NCI-H2081 treated with DMSO at 0.1 percent for 48 hours (cell line): Measurements from ENCODE around the gene BEND3.
"Not testable (repeated sequence)": the region's sequence is repeated elsewhere in the genome, so short reads cannot be mapped to it uniquely, and the experiment has no call there.

Experiments
- DNase-seq: peaks from one replicate; lab custom pipeline; 2025; lab: John Stamatoyannopoulos, UW

BEND3 gene

DNA sequence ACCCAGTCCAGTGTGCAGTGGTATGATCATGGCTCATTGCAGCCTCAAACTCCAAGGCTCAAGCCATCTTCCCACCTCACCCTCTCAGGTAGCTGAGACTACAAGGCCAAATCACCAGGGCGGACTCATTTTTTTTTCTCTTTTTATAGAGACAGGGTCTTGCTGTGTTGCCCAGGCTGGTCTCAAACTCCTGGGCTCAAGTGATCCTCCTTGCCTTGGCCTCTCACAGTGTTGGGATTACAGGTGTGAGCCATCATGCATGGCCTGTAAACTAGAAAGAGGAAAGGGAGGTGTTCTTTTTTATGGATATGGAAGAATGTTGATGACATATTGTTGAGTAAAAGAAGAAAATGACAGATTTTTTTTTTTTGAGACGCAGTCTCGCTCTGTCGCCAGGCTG, 5.1 kb upstream of the BEND3 start:
- no peak for DNase-seq

DNA sequence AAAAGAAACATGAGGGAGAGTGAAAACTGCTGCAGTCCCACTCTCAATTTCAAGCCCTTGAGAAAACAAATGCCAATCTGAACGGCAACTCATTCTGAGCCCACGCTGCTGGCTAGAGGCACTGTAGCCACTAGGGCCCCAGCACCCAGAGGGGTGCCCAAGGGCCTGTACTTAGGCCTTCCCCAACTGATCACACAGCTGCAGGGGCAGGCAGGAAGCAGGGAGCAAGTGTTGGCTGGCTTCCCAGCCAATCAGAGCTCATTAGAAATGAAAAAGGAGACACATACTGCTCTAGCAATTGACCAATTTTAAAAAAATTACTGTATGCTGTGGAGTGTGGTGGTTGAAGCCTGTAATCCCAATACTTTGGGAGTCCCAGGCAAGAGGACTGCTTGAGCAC, 3.7 kb upstream of the BEND3 start:
- DNase-seq, result no peak

- not testable (repeated sequence) for DNase-seq
These were observed 3.2 kb upstream of the BEND3 start for GRCh38 chr6:107118540-107118939.

- no peak for DNase-seq
These were observed 1.6 kb upstream of the BEND3 start for GRCh38 chr6:107116931-107117330.

GRCh38 chr6:107116328-107116892, 1.1 kb upstream of the BEND3 start:
- peak; percentile 39 for DNase-seq

DNA sequence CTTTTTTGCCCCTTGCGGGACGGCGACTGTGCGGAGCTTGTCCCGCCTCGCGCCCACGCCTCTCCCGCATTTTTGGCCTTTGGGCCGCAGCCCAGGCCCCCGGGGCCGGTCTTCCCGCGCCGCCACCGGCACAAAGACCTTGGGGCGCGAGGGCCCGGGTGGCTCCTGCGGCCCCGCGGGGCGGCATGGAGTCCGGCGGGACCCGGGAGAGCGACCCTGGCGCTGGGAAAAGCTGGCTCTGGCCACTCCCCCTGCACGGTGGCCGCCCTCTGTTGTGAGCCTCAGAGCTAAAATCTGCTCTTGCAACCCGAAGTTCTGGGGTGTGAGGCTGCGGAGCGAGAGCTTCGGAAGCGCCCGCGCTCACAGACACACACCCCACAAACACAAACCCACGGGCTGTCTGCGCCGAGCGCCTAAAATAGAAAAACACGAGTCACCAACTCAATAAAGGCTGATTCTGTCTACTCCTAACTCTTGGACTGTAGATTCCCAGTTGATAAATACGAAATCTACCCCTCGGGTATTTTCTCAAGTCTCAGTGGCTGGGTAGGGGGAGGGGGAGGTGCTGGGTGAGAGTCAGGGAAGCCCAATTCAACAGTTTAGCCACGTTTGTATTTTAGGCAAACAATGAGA, 496 bp upstream of the BEND3 start:
- DNase-seq, result no peak

GRCh38 chr6:107114213-107114925, 946 bp downstream of the BEND3 start:
- DNase-seq, result no peak

DNA sequence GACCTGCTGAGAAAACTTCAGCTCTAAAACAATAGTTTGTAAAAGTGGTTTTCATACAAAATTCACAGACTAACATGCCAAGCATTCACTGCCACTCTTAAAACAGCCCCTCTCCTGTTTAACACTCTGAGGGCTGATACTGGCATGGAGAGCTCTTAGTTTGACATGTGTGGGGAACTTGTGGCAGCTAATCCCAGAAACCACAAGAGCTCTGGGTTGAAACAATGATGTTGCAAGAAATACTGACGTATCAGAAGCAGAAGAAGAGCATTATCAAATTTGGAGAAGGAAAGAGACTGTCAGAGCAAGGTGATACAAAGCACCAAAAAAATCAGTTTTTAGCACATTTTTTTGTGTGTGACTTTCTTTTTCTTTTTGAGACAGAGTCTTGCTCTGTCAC, 5.1 kb downstream of the BEND3 start:
- no peak for DNase-seq

- DNase-seq, result no peak
These were observed 7.0 kb downstream of the BEND3 start for GRCh38 chr6:107108201-107108890.

- DNase-seq, result no peak
These were observed 7.5 kb downstream of the BEND3 start for GRCh38 chr6:107107791-107108190.

DNA sequence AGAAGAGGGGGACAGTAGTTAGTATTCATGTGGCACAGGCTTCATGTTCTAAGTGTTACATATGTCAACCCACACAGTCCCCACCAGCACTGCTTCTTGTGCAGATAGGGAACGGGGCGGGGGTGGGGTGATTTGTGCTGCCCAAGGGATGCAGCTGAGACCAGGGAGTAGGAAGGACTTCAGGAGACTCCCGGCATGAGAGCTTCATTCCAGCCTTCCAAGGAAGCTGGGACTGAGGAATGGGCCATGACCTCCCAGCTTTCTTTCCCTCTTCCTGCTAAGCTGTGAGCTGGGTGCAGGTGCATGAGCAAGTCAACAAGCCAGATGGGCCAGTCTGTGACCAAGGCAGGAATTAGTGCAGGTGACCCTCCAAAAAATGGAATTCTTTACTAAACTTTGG, 9.2 kb downstream of the BEND3 start:
- no peak for DNase-seq

DNA sequence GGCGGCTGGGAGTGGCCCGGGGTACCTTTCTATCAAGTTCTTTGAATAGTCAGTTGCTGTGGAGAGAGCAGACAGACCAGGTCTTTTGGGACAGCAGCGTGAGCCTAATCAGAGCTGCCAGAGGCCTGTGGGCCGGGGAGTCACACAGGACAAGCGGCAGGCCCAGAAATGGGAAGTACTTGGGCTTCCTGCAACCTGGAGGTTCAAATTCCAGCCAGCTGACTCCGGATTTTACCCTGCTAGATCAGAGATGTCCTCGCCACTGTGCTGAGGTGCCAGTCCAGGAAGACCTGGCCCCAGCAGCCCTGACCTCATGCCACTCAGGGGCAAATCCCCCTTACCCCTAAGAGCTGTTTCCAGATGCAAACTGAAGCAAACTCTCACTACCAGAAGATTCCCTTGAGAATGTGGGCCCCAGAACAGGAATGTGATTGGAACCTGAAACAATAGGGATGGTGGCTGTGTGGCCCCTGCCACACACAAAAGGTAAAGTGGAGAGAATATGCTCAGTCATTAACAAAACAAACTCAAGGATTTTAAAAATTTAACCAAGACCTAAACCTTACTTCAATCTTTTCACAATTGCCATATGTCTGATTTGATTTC, 9.7 kb downstream of the BEND3 start:
- no peak for DNase-seq

DNA sequence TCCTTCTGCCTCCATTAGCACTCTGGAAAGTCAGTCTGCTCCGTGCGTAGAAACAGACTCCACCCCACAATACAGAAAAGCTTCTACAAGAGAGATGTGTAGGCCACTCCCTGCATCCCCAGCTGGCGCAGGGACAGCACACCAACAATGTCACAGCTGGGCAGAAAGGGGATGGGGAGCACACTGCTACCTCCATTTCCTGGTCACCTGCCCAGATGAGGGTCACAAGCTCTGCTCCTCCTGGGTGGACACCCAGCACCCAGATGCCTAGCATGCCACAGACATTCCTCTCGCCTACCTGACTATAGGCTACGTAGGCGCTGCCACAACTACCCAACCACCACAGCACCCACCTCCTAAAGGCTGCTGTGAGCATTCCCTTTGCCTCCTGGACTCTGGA, 12.2 kb downstream of the BEND3 start:
- DNase-seq, result no peak

DNA sequence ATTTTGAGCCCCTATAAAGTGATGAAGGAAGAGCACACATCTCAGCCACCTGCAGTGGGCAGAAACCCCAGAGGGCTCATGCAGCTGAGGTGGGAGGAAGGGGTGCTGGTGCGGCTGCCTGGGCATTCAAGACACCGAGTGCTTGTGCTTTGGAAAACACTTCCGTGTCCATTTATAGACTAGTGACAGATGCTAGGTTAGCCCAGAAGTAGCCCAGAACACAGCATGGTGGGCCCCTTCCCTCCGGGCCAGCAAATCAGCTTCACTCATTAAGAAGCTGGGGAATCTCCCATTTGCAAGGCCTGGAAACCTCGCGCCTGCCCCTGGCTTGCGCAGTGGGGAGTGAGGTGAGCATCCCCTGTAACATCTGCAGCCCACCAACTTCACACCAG, 12.9 kb downstream of the BEND3 start:
- no peak for DNase-seq

DNA sequence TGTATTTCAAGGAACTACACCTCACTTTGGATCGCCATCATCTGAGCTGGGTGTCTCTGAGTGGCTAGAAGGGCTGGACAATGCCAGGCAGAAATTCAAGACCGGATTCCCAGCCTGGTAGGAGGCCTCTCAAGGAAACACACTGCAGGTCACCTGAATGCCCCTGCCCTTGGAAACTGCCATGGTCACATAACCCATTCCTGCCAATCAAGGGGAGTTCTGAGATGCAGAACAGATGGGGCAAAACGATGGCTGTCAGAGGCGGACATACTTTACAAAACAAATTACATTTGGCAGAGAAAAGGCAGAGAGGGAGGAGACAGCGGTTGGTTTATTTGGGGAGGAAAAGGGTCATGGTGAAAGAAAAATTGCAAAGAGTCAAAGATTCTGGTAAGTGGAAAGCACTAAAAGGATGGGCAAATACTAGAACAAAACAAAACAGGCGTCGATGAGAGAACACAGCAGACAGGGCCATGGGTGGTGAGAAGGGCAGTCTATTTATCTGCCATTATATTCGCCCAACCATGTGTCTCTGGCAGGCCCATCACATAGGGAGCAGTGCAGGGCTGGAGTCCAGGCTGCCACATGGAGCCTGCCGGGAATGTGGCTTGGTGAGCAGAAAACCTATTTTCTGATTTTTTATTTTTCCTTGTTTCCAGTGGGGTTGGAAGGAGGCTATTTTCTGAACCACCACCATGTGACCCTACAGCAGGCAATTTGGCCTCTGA, 13.5 kb downstream of the BEND3 start:
- DNase-seq, result no peak

DNA sequence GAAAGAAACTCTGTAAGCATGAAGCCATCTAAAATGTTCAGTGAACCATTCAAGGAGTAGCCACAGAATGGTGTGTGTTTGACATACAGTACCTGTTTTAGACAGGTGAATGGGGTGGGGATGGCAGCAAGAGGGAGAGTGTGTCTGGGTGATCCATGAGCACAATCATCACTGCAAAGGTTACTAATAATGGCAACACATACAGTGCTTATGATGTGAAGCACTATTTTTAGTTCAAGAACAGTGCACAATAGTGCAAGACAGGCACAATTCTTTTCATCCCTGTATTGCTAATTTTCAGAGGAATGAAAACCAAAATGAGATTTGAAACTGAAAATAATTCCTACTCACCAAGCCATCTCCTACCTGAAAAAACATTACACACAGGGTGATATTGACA, 14.1 kb downstream of the BEND3 start:
- DNase-seq, result no peak

DNA sequence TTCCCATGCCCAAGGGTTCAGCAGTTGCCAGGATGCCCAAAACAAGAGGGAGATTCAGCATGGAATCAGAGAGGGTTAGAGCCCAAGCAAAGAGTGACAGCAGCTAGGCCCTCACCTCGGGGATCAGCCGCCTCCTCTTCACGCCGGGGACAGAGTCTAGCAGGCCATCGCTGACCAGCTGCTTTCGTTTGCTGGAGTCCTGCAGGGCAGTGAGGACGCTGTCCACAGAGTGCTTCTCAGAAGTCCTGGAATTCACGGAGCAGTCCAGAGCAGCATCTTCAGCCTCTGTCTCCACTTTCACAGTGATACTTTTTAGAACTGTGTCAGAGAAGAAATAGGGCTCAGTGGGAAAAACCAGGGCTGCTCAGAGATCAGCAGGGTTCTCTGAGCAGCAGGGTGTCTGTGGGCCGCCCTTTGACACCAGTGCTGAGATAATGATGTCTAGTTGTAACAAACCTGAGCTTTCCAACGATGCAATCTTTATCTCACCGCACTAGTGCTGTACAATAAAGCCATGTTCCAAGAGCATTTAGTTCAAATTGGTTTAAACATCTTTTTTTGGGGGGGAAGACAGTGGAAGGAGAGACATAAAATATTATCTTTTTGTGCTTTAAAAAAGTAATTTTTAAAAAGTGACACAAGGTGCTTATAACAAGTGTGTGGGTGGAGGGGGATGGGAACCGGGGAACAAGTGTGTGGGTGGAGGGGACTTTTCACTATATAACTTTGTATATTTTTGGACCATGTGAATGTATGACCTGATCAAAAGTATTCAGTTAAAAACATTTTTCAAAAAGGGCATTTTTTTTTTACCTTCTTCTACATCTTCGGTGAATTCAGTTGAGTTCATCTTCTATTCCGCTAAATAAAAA, 16.6 kb downstream of the BEND3 start:
- DNase-seq, result no peak

DNA sequence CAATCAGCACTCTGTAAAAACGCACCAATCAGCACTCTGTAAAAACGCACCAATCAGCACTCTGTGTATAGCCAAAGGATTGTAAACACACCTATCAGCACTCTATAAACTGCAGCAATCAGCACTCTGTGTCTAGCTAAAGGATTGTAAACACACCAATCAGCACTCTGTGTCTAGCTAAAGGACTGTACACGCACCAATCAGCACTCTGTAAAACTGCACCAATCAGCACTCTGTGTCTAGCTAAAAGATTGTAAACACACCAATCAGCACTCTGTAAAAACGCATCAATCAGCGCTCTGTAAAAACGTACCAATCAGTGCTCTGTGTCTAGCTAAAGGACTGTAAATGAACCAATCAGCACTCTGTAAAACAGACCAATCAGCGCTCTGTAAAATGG, 30.9 kb downstream of the BEND3 start:
- DNase-seq, result not testable (repeated sequence)

- DNase-seq, result no peak
These were observed 31.4 kb downstream of the BEND3 start for GRCh38 chr6:107083921-107084320.

- DNase-seq, result no peak
These were observed 32.1 kb downstream of the BEND3 start for GRCh38 chr6:107083047-107083768.
